ENCODE measurements around the gene SH3PXD2B. TPM values are rescaled to one million over a fixed set of nuclear protein-coding genes. Genes with fewer than 3 reads are reported as not detected.

SH3PXD2B gene
- total RNA-seq, 2 experiments from 2014 or later = 0.10 TPM; not detected in 1

DNA sequence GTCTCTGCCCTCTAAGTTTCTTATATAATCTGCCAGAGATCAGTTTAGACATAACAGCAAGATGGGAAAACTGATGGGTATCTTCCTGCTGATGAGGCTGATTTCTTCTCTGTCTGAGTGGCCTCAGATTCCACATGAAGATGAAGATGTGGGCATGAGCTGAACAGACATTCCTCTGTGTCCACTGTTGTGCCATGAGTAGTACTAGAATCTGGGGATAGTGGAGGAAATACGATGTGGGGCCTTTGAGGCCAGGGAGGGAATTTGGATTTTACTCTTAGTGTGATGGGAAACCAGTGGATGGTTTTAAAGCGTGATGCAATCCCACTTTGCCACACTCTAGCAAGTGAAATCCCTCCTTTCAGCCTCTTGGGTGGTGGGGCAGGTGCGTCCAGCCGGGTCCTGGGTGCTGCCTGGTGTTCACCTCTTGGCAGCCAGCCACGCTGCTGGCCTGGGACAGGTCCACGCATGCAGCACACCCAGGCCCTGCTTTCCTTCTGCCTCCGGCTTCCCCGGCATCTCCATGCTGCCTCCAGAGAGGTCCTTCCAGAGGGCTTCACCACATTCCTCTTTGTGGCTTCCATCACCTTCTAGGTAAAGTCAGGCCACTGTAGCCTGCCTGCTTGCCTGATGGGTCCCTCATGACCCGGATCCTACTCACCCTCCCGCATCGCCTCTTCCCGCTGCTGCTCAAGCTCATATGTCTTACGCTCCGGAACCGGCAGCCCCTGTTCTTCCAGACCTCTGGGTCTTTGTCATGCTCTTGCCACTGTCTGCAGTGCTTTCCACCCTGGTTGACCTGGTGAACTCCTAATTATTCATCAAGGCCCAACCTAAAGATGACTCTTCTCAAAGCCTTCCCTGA lies 28.1 kb upstream of the SH3PXD2B start:
- Histone ChIP-seq H3K4me3 (ENCODE audit: low read depth, low read length, poor library complexity, severe bottlenecking) (no peak overlapping the region), H3K36me3 (ENCODE audit: insufficient read depth, low read length) (no peaks in the 10 kb centered on the region), H3K4me1 (ENCODE audit: insufficient read depth, low read length, poor library complexity, severe bottlenecking) (no peaks in the 10 kb centered on the region), H3K9me2 (ENCODE audit: insufficient read depth, low read length) (no peaks in the 10 kb centered on the region), H4K20me1 (ENCODE audit: insufficient read depth, low read length) (no peaks in the 10 kb centered on the region), H2AFZ (ENCODE audit: low read length) (no peak overlapping the region), H3K9me3 (ENCODE audit: low read length) (no peaks in the 10 kb centered on the region), H3K79me2 (ENCODE audit: insufficient read depth, low read depth, low read length) (no peaks in the 10 kb centered on the region), H3K27ac (ENCODE audit: low read depth, low read length, poor library complexity, severe bottlenecking) (no peak overlapping the region), H3K4me2 (ENCODE audit: low read length) (no peak overlapping the region)
- CTCF ChIA-PET (ENCODE audit: unreplicated experiment) = no interaction called here
- intact Hi-C loops (cut with micrococcal nuclease; ENCODE audit: unreplicated experiment) = no loop called here
- BruUV-seq (replicated peaks) = no TSS peak
- TF ChIP-seq, protein P1, sequence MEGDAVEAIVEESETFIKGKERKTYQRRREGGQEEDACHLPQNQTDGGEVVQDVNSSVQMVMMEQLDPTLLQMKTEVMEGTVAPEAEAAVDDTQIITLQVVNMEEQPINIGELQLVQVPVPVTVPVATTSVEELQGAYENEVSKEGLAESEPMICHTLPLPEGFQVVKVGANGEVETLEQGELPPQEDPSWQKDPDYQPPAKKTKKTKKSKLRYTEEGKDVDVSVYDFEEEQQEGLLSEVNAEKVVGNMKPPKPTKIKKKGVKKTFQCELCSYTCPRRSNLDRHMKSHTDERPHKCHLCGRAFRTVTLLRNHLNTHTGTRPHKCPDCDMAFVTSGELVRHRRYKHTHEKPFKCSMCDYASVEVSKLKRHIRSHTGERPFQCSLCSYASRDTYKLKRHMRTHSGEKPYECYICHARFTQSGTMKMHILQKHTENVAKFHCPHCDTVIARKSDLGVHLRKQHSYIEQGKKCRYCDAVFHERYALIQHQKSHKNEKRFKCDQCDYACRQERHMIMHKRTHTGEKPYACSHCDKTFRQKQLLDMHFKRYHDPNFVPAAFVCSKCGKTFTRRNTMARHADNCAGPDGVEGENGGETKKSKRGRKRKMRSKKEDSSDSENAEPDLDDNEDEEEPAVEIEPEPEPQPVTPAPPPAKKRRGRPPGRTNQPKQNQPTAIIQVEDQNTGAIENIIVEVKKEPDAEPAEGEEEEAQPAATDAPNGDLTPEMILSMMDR (conservative IDR thresholded peaks at IDR 0.05; ENCODE audit: low read length) = no peak
- POLR2A ChIA-PET = interaction anchor here (0.6 to 0.7 kb wide), 2 partner anchors 14 to 1895 kb away, joined by 3 read pairs; no protein-coding TSS in a partner anchor
- no peak for DNase-seq (ENCODE audit: low spot score)

DNA sequence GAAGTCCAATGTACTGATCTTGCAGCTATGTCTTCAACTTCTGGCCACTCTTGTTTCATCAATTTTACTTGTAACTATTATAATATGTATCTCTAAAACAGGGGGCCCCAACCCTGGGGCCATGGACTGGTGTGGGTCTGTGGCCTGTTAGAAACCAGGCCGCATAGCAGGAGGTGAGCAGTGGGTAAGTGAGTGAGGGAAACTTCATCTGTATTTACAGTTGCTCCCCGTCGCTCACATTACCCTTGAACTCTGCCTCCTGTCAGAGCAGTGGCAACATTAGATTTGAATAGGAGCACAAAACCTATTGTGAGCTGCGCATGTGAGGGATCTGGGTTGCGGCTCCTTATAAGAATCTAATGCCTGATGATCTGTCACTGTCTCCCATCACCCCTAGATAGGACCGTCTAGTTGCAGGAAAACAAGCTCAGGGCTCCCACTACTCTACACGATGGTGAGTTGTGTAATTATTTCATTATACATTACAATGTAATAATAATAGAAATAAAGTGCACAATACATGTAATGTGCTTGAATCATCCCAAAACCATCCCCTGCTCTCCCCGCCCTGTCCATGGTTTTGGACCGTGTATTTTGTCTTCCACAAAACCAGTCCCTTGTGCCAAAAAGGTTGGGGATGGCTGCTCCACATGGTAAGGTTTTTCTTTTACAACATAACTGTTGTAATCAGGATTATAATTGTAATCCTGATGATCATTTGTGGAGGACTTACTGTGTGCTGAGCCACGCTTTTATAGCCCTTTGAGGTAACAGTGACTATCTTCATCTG lies 26.9 kb upstream of the SH3PXD2B start:
- intact Hi-C loops (cut with micrococcal nuclease; ENCODE audit: unreplicated experiment) = no loop called here
- H3K9me3 ChIP-seq (ENCODE audit: low read length) = no peaks in the 10 kb centered on the region
- no peak for TF ChIP-seq EZH2phosphoT487 (IDR thresholded peaks at IDR 0.05; ENCODE audit: borderline replicate concordance, low read depth, low read length)
- TF ChIP-seq, protein P1 (conservative IDR thresholded peaks at IDR 0.05; ENCODE audit: low read length) = no peak
- ChIA-PET CTCF (ENCODE audit: unreplicated experiment) (no interaction called here), POLR2A (no interaction called here)
- BruUV-seq (replicated peaks) = no TSS peak
- H3K4me1 ChIP-seq (ENCODE audit: insufficient read depth, low read length, poor library complexity, severe bottlenecking) = no peaks in the 10 kb centered on the region
- no peaks in the 10 kb centered on the region for H3K36me3 ChIP-seq (ENCODE audit: insufficient read depth, low read length)
- H3K4me2 ChIP-seq (ENCODE audit: low read length) = no peak overlapping the region
- no peak overlapping the region for H3K27ac ChIP-seq (ENCODE audit: low read depth, low read length, poor library complexity, severe bottlenecking)
- no peak overlapping the region for H2AFZ ChIP-seq (ENCODE audit: low read length)
- no peaks in the 10 kb centered on the region for H4K20me1 ChIP-seq (ENCODE audit: insufficient read depth, low read length)
- H3K9me2 ChIP-seq (ENCODE audit: insufficient read depth, low read length) = no peaks in the 10 kb centered on the region
- H3K4me3 ChIP-seq (ENCODE audit: low read depth, low read length, poor library complexity, severe bottlenecking) = no peak overlapping the region
- no peaks in the 10 kb centered on the region for H3K79me2 ChIP-seq (ENCODE audit: insufficient read depth, low read depth, low read length)
- no peak for DNase-seq (ENCODE audit: low spot score)
